CD8-positive, alpha-beta memory T cell (primary cell): ENCODE results near the gene SCN4A. TPM values are rescaled to one million over a fixed set of nuclear protein-coding genes. Genes with fewer than 3 reads are reported as not detected.
"Not testable (repeated sequence)": the region's sequence is repeated elsewhere in the genome, so short reads cannot be mapped to it uniquely, and the experiment has no call there.

ENCODE experiments used
- CTCF ChIA-PET: fragments of 350-600 bp; sonication (Branson Sonifier 250); formaldehyde crosslinking; loops from one replicate; lab custom pipeline; 2021; ENCODE audit warnings: antibody characterized with exemption; lab: Charles Lee
- POLR2A ChIA-PET: fragments of 350-600 bp; sonication (Branson Sonifier 250); formaldehyde crosslinking; loops from one replicate; lab custom pipeline; 2021; ENCODE audit warnings: antibody characterized with exemption; lab: Charles Lee
- DNase-seq, 5 donors: peaks; one replicate each; pipeline versions ENCODE4 v3.0.0 to v3.0.0-alpha.2; 2020 to 2022; ENCODE audit warnings: mixed read lengths in 1 of 5
- H3K27ac ChIP-seq: one replicate; pipeline ENCODE4 v1.7.0; 2013; ENCODE audit warnings: low read depth, mild to moderate bottlenecking, low read length, moderate library complexity
- H3K27me3 ChIP-seq: 2 replicates; pipeline ENCODE4 v1.7.0; 2013; ENCODE audit warnings: low read length, mild to moderate bottlenecking; ENCODE audit not compliant: insufficient read depth, poor library complexity, severe bottlenecking
- H3K36me3 ChIP-seq: 2 replicates; pipeline ENCODE4 v1.7.0; 2013; ENCODE audit warnings: mild to moderate bottlenecking, low read length, moderate library complexity; ENCODE audit not compliant: insufficient read depth
- H3K4me1 ChIP-seq: 2 replicates; pipeline ENCODE4 v1.7.0; 2013; ENCODE audit warnings: mild to moderate bottlenecking, low read length, moderate library complexity; ENCODE audit not compliant: insufficient read depth
- H3K4me3 ChIP-seq: 2 replicates; pipeline ENCODE4 v1.7.0; 2013; ENCODE audit warnings: mild to moderate bottlenecking, low read length
- H3K9me3 ChIP-seq: 2 replicates; pipeline ENCODE4 v1.7.0; 2013; ENCODE audit warnings: mild to moderate bottlenecking, low read length
- H3K27ac Mint-ChIP-seq, 8 donors: one replicate each; pipeline ENCODE4 v1.8.0; 2020 to 2021; ENCODE audit warnings: mixed read lengths in 8 of 8, mild to moderate bottlenecking in 6 of 8, inconsistent platforms in 3 of 8, moderate library complexity in 3 of 8
- H3K27me3 Mint-ChIP-seq, 2 donors: one replicate each; pipeline ENCODE4 v1.8.0; 2020 to 2021; ENCODE audit warnings: mixed read lengths in 2 of 2, mild to moderate bottlenecking in 1 of 2, moderate library complexity in 1 of 2
- H3K36me3 Mint-ChIP-seq, 3 donors: one replicate each; pipeline ENCODE4 v1.8.0; 2020 to 2021; ENCODE audit warnings: mixed read lengths in 3 of 3, inconsistent platforms in 1 of 3, mild to moderate bottlenecking in 1 of 3
- H3K4me1 Mint-ChIP-seq, 3 donors: one replicate each; pipeline ENCODE4 v1.8.0; 2020 to 2021; ENCODE audit warnings: mixed read lengths in 3 of 3, inconsistent platforms in 1 of 3, mild to moderate bottlenecking in 1 of 3
- H3K4me3 Mint-ChIP-seq, 7 donors: one replicate each; pipeline ENCODE4 v1.8.0; 2020 to 2021; ENCODE audit warnings: mixed read lengths in 7 of 7, mild to moderate bottlenecking in 6 of 7, moderate library complexity in 4 of 7, inconsistent platforms in 2 of 7
- H3K9me3 Mint-ChIP-seq, 5 donors: one replicate each; pipeline ENCODE4 v1.8.0; 2020 to 2022; ENCODE audit warnings: mixed read lengths in 5 of 5, mild to moderate bottlenecking in 3 of 5, moderate library complexity in 2 of 5, inconsistent platforms in 1 of 5
- polyA plus RNA-seq: library from polyadenylated mRNA; unstranded; fragments of 300-500 nt; fragmentation: Illumina TruSeq; gene quantifications from one replicate; pipeline ENCODE4 v1.2.3, GENCODE V29; 2021
- total RNA-seq, 2 experiments: library from RNA; stranded (reverse); gene quantifications; one replicate each; pipeline ENCODE4 v1.2.3, GENCODE V29; 2021

The SCN4A gene
- total and polyA plus RNA-seq, 3 experiments from 2014 or later = 0.04 TPM; not detected in 1

DNA sequence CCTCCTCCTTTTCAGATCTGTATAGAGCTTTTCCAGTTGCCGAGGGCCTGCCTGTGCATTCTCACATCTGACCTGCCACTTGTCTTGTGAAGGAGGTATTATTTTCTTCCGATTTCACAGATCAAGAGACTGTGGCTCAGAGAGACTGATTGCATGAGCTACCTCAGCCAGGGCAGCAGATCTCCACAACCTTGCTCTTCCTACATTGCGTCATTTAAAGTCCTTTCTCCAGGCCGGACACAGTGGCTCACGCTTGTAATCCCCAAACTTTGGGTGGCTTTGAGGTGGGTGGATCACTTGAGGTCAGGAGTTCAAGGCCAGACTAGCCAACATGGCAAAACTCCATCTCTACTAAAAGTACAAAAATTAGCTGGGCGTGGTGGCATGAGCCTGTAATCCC is 52.7 kb downstream of the SCN4A start:
- H3K9me3 Mint-ChIP-seq, H3K4me3 ChIP-seq, H3K9me3 ChIP-seq, H3K27me3 Mint-ChIP-seq, H3K4me3 Mint-ChIP-seq, H3K36me3 ChIP-seq, H3K36me3 Mint-ChIP-seq, H3K27me3 ChIP-seq, H3K4me1 ChIP-seq, H3K27ac ChIP-seq, DNase-seq: not testable (repeated sequence)
- CTCF ChIA-PET = interaction anchor here (0.8 to 15.5 kb wide), 40 partner anchors 7 to 234 kb away, joined by 3 to 212 read pairs (median 5); partner anchors contain the start of genes CD79B, CSHL1, ERN1 and ICAM2
- H3K27ac Mint-ChIP-seq = peak overlapping the region in 2 of 8 donors; percentile 55 to 58
- peaks cover 6 to 10% (median 10%) of the 10 kb centered on the region in 3 donors for H3K4me1 Mint-ChIP-seq
- POLR2A ChIA-PET = interaction anchor here (0.7 to 2.5 kb wide), 5 partner anchors 47 to 226 kb away, joined by 4 to 13 read pairs (median 7); partner anchors contain the start of gene ICAM2

DNA sequence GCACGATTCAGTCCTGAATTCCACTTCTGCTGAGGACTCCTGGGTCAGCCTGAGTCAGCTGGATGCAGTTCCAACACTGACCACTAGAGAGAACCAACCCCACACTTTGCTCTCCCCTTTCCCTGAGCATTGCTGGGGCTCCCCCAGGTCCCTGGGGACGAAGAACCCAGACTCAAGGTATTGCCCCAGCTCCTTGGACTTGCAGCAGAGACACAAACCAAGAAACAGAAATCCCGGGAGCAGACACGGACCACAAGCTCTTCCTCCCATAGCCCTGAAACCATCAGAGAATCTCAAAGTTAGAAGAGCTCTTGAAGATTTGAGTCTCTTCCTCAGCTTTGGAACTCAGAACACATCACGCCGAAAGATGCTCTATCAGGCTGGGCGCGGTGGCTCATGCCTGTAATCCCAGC is 53.4 kb downstream of the SCN4A start:
- Mint-ChIP-seq H3K36me3 (no peaks in the 10 kb centered on the region), H3K4me3 (no peak overlapping the region), H3K27ac (peak overlapping the region in 5 of 8 donors; percentile 17 to 78 (median 63)), H3K27me3 (peaks cover 0 to 3% of the 10 kb centered on the region in 2 donors), H3K9me3 (no peaks in the 10 kb centered on the region), H3K4me1 (peaks cover 6 to 10% (median 10%) of the 10 kb centered on the region in 3 donors)
- Histone ChIP-seq H3K4me1 (peaks cover 8% of the 10 kb centered on the region), H3K4me3 (no peak overlapping the region), H3K36me3 (no peaks in the 10 kb centered on the region), H3K27ac (no peak overlapping the region), H3K27me3 (no peaks in the 10 kb centered on the region), H3K9me3 (no peaks in the 10 kb centered on the region)
- peak; percentile 57 to 81 (median 71) for DNase-seq
- ChIA-PET CTCF (interaction anchor here (0.8 to 15.5 kb wide), 48 partner anchors 8 to 363 kb away, joined by 3 to 212 read pairs (median 4); partner anchors contain the start of genes CD79B, CSHL1, ERN1 and ICAM2), POLR2A (interaction anchor here (0.7 to 2.5 kb wide), 5 partner anchors 48 to 227 kb away, joined by 4 to 13 read pairs (median 7); partner anchors contain the start of gene ICAM2)

DNA sequence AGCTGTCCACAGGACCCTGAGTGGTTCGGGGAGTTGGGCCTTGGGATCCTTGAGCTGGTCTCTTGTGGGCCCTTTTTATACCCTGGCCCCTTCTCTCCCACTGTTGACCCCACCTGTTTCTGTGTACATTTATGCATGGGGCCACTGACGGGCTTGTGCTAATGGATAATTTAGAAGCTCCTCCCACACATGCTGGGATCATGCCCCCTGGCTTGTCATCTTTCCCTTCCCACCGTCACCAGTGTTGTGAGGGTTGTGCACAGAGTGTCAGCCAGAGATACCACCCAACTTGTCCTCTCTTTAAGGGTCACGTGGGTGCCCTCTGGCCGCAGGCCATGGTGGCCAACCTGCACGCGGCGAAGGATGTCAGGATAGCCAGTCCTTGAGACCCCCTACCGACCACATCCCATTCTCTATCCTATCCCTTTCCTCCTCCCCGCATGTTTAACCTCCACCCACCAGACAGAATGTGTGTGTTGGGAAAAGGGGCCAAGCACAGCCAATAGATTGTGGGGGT is 53.9 kb downstream of the SCN4A start, which contains the start of gene GH1:
GH1 (minus strand) TSS at position 51 of the 517 bp plus-strand sequence. CDS start 63 bp downstream, outside the sequence.
- CTCF ChIA-PET = interaction anchor here (0.9 to 15.5 kb wide), 43 partner anchors 8 to 364 kb away, joined by 3 to 212 read pairs (median 5); partner anchors contain the start of genes CD79B, CSHL1, ERN1 and ICAM2
- H3K27ac Mint-ChIP-seq = peak within 1 kb of the TSS in 5 of 8 donors; percentile 17 to 78 (median 63)
- not testable (repeated sequence) for H3K9me3 ChIP-seq, H3K9me3 Mint-ChIP-seq, H3K4me3 Mint-ChIP-seq, H3K36me3 ChIP-seq, H3K27me3 ChIP-seq, H3K27me3 Mint-ChIP-seq, DNase-seq, H3K4me3 ChIP-seq, H3K4me1 ChIP-seq, H3K36me3 Mint-ChIP-seq, H3K27ac ChIP-seq
- POLR2A ChIA-PET = interaction anchor here (1.2 to 2.5 kb wide), 3 partner anchors 101 to 215 kb away, joined by 4 to 13 read pairs (median 9); partner anchors contain the start of gene ICAM2
- peaks cover 6 to 10% (median 10%) of the 10 kb centered on the region in 3 donors for H3K4me1 Mint-ChIP-seq

DNA sequence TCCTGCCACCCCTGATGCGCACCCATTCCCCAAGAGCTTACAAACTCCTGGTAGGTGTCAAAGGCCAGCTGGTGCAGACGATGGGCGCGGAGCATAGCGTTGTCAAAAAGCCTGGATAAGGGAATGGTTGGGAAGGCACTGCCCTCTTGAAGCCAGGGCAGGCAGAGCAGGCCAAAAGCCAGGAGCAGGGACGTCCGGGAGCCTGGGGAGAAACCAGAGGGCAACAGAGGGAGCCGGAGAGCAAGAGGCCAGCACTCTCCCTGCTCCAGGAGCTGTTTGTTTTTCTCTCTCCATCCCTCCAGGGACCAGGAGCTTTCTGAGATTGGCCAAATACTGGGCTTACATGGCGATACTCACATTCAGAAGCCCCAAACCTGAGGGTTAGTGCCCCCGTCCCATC is 54.4 kb downstream of the SCN4A start:
- Histone ChIP-seq H3K36me3 (no peaks in the 10 kb centered on the region), H3K27me3 (no peaks in the 10 kb centered on the region), H3K9me3 (no peaks in the 10 kb centered on the region), H3K4me1 (peaks cover 8% of the 10 kb centered on the region), H3K27ac (no peak overlapping the region), H3K4me3 (no peak overlapping the region)
- Mint-ChIP-seq H3K4me1 (peaks cover 6 to 10% (median 10%) of the 10 kb centered on the region in 3 donors), H3K27me3 (peaks cover 0 to 3% of the 10 kb centered on the region in 2 donors), H3K36me3 (no peaks in the 10 kb centered on the region), H3K4me3 (no peak overlapping the region), H3K27ac (no peak overlapping the region), H3K9me3 (no peaks in the 10 kb centered on the region)
- DNase-seq = no peak
- CTCF ChIA-PET = interaction anchor here (1.0 to 15.5 kb wide), 22 partner anchors 7 to 364 kb away, joined by 3 to 212 read pairs (median 10); partner anchors contain the start of genes CD79B, CSHL1, ERN1 and ICAM2
- POLR2A ChIA-PET = interaction anchor here (2.5 kb wide), 1 partner anchor 107 kb away, joined by 13 read pairs; no protein-coding TSS in a partner anchor

DNA sequence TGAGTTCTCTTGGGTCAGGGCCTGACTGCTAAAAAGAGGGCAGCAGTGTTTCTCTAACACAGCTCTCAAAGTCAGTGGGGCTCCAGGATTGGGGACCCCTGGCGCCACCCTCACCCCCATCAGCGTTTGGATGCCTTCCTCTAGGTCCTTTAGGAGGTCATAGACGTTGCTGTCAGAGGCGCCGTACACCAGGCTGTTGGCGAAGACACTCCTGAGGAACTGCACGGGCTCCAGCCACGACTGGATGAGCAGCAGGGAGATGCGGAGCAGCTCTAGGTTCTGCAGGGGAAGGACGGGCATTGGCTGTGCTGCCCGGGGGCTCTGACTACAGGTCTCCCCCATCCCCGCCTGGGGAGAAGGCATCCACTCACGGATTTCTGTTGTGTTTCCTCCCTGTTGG is 55.1 kb downstream of the SCN4A start:
- H3K4me3 ChIP-seq = no peak overlapping the region
- peaks cover 8% of the 10 kb centered on the region for H3K4me1 ChIP-seq
- H3K27ac ChIP-seq = no peak overlapping the region

DNA sequence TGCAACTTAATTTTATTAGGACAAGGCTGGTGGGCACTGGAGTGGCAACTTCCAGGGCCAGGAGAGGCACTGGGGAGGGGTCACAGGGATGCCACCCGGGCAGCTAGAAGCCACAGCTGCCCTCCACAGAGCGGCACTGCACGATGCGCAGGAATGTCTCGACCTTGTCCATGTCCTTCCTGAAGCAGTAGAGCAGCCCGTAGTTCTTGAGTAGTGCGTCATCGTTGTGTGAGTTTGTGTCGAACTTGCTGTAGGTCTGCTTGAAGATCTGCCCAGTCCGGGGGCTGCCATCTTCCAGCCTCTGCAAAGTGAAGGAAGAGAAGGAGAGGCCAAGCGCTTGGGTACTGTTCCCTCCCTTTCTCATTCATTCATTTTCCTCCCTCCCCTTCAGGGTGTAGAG is 55.5 kb downstream of the SCN4A start:
- H3K27ac Mint-ChIP-seq, H3K36me3 Mint-ChIP-seq, H3K9me3 Mint-ChIP-seq, H3K4me3 Mint-ChIP-seq, H3K9me3 ChIP-seq, H3K27me3 Mint-ChIP-seq, H3K27ac ChIP-seq, H3K4me1 ChIP-seq, H3K36me3 ChIP-seq, DNase-seq, H3K27me3 ChIP-seq, H3K4me3 ChIP-seq: not testable (repeated sequence)
- ChIA-PET CTCF (interaction anchor here (1.0 to 15.5 kb wide), 7 partner anchors 12 to 215 kb away, joined by 3 to 212 read pairs (median 18); partner anchors contain the start of genes ERN1 and ICAM2), POLR2A (interaction anchor here (2.5 kb wide), 1 partner anchor 108 kb away, joined by 13 read pairs; no protein-coding TSS in a partner anchor)
- H3K4me1 Mint-ChIP-seq = peaks cover 6 to 10% (median 10%) of the 10 kb centered on the region in 3 donors

More for the DNA sequence above, 55.1 kb downstream of the SCN4A start:
- H3K27me3 Mint-ChIP-seq = peaks cover 0 to 3% of the 10 kb centered on the region in 2 donors
- no peak overlapping the region for H3K27ac Mint-ChIP-seq
- peaks cover 6 to 10% (median 10%) of the 10 kb centered on the region in 3 donors for H3K4me1 Mint-ChIP-seq
- no peaks in the 10 kb centered on the region for H3K36me3 Mint-ChIP-seq
- ChIA-PET POLR2A (interaction anchor here (2.5 kb wide), 1 partner anchor 108 kb away, joined by 13 read pairs; no protein-coding TSS in a partner anchor), CTCF (interaction anchor here (1.0 to 15.5 kb wide), 10 partner anchors 13 to 214 kb away, joined by 3 to 212 read pairs (median 12); partner anchors contain the start of genes ERN1 and ICAM2)
- Histone ChIP-seq H3K36me3 (no peaks in the 10 kb centered on the region), H3K27me3 (no peaks in the 10 kb centered on the region), H3K9me3 (no peaks in the 10 kb centered on the region)
- no peaks in the 10 kb centered on the region for H3K9me3 Mint-ChIP-seq
- no peak overlapping the region for H3K4me3 Mint-ChIP-seq
- DNase-seq = no peak

DNA sequence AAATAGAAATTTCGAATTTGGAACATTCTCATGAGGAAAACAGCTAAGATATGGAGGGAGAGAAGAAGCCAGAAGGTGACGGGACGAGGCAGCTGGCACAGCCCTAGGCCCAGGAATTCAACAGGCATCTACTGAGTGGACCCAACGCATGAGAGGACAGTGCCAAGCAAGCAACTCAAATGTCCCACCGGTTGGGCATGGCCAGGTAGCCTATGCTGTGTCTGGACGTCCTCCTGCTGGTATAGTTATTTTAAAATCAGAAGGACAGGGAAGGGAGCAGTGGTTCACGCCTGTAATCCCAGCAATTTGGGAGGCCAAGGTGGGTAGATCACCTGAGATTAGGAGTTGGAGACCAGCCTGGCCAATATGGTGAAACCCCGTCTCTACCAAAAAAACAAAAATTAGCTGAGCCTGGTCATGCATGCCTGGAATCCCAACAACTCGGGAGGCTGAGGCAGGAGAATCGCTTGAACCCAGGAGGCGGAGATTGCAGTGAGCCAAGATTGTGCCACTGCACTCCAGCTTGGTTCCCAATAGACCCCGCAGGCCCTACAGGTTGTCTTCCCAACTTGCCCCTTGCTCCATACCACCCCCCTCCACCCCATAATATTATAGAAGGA is 56.0 kb downstream of the SCN4A start:
- Mint-ChIP-seq H3K4me3 (no peak overlapping the region), H3K4me1 (peaks cover 6 to 10% (median 10%) of the 10 kb centered on the region in 3 donors), H3K27ac (no peak overlapping the region), H3K36me3 (no peaks in the 10 kb centered on the region), H3K27me3 (peaks cover 0 to 3% of the 10 kb centered on the region in 2 donors), H3K9me3 (no peaks in the 10 kb centered on the region)
- POLR2A ChIA-PET = no interaction called here
- no peaks in the 10 kb centered on the region for H3K27me3 ChIP-seq
- no peaks in the 10 kb centered on the region for H3K36me3 ChIP-seq
- no peak overlapping the region for H3K4me3 ChIP-seq
- peaks cover 8% of the 10 kb centered on the region for H3K4me1 ChIP-seq
- no peaks in the 10 kb centered on the region for H3K9me3 ChIP-seq
- H3K27ac ChIP-seq = no peak overlapping the region
- no peak for DNase-seq
- CTCF ChIA-PET = interaction anchor here (1.2 to 15.5 kb wide), 6 partner anchors 12 to 217 kb away, joined by 3 to 212 read pairs (median 8); partner anchors contain the start of gene ICAM2
